Thyroid gland (tissue), 4 donors: ENCODE results near the gene SEL1L2. TPM values are rescaled to one million over a fixed set of nuclear protein-coding genes. Genes with fewer than 3 reads are reported as not detected.

Experiments used
- DNase-seq, 2 donors: peaks; one replicate each; pipeline ENCODE4 v3.0.0-alpha.2; 2019
- H3K27ac ChIP-seq, 3 donors: fragments of 200-600 bp; sonication (generic); 1 replicate in 2 of 3; 2 replicates in 1 of 3; pipeline ENCODE4 v1.5.1; 2016 to 2019; ENCODE audit warnings: mild to moderate bottlenecking in 1 of 3, moderate library complexity in 1 of 3
- H3K27me3 ChIP-seq: fragments of 200-600 bp; sonication (generic); one replicate; pipeline ENCODE4 v1.5.1; 2019
- H3K36me3 ChIP-seq, 2 donors: fragments of 200-600 bp; sonication (generic); one replicate each; pipeline ENCODE4 v1.5.1; 2016 to 2019
- H3K4me1 ChIP-seq, 2 donors: fragments of 200-600 bp; sonication (generic); one replicate each; pipeline ENCODE4 v1.5.1; 2017 to 2019
- H3K4me3 ChIP-seq, 3 donors: fragments of 200-600 bp; sonication (generic); replicated peaks in 1 of 3; 1 replicate in 2 of 3; 2 replicates in 1 of 3; pipeline ENCODE4 v1.5.1; 2016; ENCODE audit warnings: mild to moderate bottlenecking in 1 of 3
- H3K9me3 ChIP-seq: fragments of 200-600 bp; sonication (generic); one replicate; pipeline ENCODE4 v1.5.1; 2017
- CTCF ChIP-seq, 6 experiments: fragments of 200-600 bp in 3 of 6; fragments of 450-650 bp in 3 of 6; sonication (generic) in 3 of 6; IDR thresholded peaks; one replicate each; pipeline ENCODE4 v1.5.1; 2016 to 2019; ENCODE audit warnings: antibody characterized with exemption in 6 of 6, mild to moderate bottlenecking in 2 of 6, inconsistent platforms in 1 of 6, moderate library complexity in 1 of 6
- POLR2A ChIP-seq, 2 donors: fragments of 450-650 bp; IDR thresholded peaks; one replicate each; pipeline ENCODE4 v1.6.1; 2017; ENCODE audit warnings: antibody characterized with exemption in 2 of 2, mild to moderate bottlenecking in 2 of 2, moderate library complexity in 1 of 2
- WGBS, 2 donors: methylation state at CpG; one replicate each; pipeline ENCODE4 v1.1.5; 2017; 5-methylcytosine and 5-hydroxymethylcytosine counted together
- intact Hi-C: fragments of 100-400 bp; cut with DNase I; formaldehyde crosslinking; loops from one replicate; pipeline ENCODE4 v1.15.1; 2023
- total RNA-seq, 4 donors: library from RNA; depleted of rRNA; stranded (reverse); fragments of >200 nt; gene quantifications; one replicate each; pipeline ENCODE4 v1.2.3, GENCODE V29; 2016

SEL1L2 gene
- total RNA-seq, 4 donors from 2014 or later: not detected

DNA sequence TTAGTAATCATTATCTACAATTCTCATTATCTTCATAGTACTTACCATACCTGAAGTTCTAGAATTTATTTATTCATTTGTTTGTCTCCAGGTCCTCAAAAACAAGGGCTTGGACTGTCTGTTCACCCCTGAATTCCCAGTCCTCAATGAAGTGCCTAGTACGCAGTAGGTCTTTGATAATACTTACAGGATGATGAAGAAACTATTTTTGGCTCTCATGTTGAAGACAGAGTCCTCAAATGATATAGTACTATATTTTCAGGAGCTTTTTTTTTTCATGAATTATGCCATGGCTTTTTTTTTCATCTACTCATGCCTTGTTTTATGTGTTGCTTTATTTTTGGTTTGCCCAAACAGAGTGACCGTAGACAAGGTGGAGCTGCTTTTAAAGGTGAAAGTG lies 139.1 kb downstream of the SEL1L2 start:
- H3K4me1 ChIP-seq: no peaks in the 10 kb centered on the region
- no peak overlapping the region for H3K27ac ChIP-seq
- no peak for DNase-seq
- intact Hi-C loops: no loop called here
- H3K9me3 ChIP-seq: no peaks in the 10 kb centered on the region
- TF ChIP-seq POLR2A (IDR thresholded peaks at IDR 0.05): no peak
- no peak for TF ChIP-seq CTCF (IDR thresholded peaks at IDR 0.05)
- H3K36me3 ChIP-seq: no peaks in the 10 kb centered on the region
- H3K27me3 ChIP-seq: no peaks in the 10 kb centered on the region
- WGBS, 2 donors: 87 to 90% methylated on average over 2 of the region's 2 CpGs
- H3K4me3 ChIP-seq: no peak overlapping the region

- Histone ChIP-seq H3K27ac (no peak overlapping the region), H3K4me3 (no peak overlapping the region), H3K9me3 (no peaks in the 10 kb centered on the region), H3K4me1 (no peaks in the 10 kb centered on the region), H3K27me3 (no peaks in the 10 kb centered on the region), H3K36me3 (no peaks in the 10 kb centered on the region)
- DNase-seq: no peak
- WGBS, 2 donors: 78 to 82% methylated on average over 4 of the region's 4 CpGs
- intact Hi-C loops: no loop called here
- TF ChIP-seq CTCF (IDR thresholded peaks at IDR 0.05): no peak
- no peak for TF ChIP-seq POLR2A (IDR thresholded peaks at IDR 0.05)
Observed at GRCh38 chr20:13844296-13844695, 146.1 kb downstream of the SEL1L2 start.

DNA sequence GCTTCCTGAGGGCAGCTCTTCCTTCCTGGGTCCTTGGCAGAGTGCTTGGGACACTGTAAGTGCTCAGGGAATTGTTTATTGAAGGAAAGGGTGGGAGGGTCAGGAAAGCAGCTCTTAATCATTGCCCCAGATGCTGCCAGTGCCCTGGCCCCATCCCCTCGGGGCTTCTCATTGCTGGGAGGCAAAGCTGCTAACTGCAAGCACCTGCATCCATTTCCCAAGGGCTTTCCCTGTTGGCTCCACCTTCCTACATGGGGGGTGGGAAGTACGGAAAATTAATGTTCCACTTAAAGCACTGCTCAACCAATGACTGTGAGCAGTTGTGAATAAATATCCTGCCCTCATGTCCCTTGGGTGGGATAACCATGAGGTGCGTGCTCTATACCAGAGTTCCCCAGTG lies 149.2 kb downstream of the SEL1L2 start:
- Histone ChIP-seq H3K4me3 (no peak overlapping the region), H3K9me3 (no peaks in the 10 kb centered on the region), H3K27me3 (no peaks in the 10 kb centered on the region), H3K4me1 (no peaks in the 10 kb centered on the region), H3K36me3 (no peaks in the 10 kb centered on the region), H3K27ac (no peak overlapping the region)
- WGBS, 2 donors: 67 to 82% methylated on average over 3 of the region's 3 CpGs
- TF ChIP-seq CTCF (IDR thresholded peaks at IDR 0.05): no peak
- no peak for TF ChIP-seq POLR2A (IDR thresholded peaks at IDR 0.05)
- intact Hi-C loops: no loop called here
- DNase-seq: no peak

DNA sequence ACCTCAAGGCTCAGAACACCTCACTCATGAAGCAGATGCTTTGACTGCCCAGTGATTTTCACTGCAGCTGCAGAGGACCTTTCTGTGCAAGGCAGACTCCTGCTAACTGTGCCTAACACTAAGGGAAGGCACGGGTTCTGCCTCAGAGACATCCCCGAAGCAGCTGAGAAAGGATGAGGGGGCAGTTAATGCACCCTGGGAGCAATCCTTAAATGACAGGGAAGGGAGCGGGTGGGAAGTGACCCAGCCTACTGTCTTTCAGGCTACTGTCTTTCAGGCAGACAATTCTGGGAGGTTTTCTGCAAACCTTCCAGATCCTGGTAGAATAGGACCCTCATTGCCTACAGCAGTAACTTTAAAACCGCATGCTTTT lies 150.3 kb downstream of the SEL1L2 start:
- Histone ChIP-seq H3K36me3 (no peaks in the 10 kb centered on the region), H3K4me1 (no peaks in the 10 kb centered on the region), H3K4me3 (no peak overlapping the region), H3K27ac (no peak overlapping the region), H3K27me3 (no peaks in the 10 kb centered on the region), H3K9me3 (no peaks in the 10 kb centered on the region)
- DNase-seq: no peak
- TF ChIP-seq CTCF (IDR thresholded peaks at IDR 0.05) (no peak), POLR2A (IDR thresholded peaks at IDR 0.05) (no peak)
- 74 to 87% methylated on average over 4 of the region's 4 CpGs for WGBS, 2 donors
- intact Hi-C loops: no loop called here

DNA sequence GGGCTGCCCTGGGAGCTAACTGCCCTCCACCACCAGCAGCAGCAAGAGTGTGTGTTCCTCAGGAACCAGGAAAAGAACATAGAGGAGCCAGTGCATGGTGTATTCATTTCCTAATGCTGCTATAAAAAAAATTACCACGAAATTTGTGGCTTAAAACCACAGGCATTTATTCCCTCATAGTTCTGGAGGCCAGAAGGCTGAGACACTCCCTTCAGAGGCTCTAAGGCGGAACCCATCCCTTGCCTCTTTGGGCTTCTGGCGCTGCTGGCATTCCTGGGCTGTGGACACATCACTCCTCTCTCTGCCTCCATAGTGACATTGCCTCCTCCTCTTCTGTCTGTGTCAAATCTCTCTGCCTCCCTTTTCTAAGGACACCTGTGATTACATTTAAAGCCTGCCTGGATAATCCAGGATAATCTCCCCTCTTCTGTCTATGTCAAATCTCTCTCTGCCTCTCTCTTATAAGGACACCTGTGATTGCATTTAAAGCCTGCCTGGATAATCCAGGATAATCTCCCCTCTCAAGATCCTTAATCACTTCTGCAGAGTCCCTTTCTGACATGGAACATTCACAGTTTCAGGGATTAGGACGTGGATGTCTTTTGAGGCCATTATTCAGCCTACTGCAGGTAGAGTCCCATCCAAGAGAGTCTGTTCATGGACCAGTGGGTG lies 150.9 kb downstream of the SEL1L2 start:
- H3K9me3 ChIP-seq: no peaks in the 10 kb centered on the region
- TF ChIP-seq POLR2A (IDR thresholded peaks at IDR 0.05) (no peak), CTCF (IDR thresholded peaks at IDR 0.05) (no peak)
- intact Hi-C loops: no loop called here
- no peaks in the 10 kb centered on the region for H3K36me3 ChIP-seq
- H3K27ac ChIP-seq: no peak overlapping the region
- no peaks in the 10 kb centered on the region for H3K4me1 ChIP-seq
- no peak overlapping the region for H3K4me3 ChIP-seq
- 63 to 68% methylated on average over 4 of the region's 4 CpGs for WGBS, 2 donors
- H3K27me3 ChIP-seq: no peaks in the 10 kb centered on the region
- DNase-seq: no peak
